Measurements from ENCODE around the gene C10orf120.

C10orf120 gene

DNA sequence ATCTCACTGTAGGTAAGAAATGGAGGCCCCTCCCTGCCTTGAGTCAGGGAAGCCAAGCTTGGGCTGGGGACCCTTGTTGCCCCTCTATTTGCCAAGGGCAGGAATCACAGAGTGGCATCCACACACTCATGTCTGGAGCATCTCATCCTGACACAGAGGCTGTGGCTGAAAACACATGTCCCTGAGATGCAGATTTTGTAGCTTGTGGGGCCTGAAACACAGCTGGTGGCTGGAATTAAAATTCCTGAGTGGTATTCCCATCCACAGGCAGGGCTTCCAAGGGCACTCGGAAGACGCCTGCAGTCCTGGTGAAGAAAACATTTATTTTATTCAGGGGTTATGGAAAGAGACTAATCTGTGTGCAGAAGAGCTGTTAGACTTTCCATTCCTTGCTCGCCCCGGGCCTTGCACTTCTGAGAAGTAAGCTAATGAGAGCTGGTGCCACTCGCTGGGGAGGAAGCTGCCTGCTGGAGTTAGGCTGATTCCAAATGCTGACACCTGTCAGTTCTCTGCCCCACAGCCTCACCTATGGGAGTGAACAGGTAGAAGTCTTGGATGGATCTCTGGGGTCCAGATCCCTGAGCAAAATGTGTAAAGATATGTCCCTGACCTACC, 36.0 kb downstream of the C10orf120 start:
- H3K27ac ChIP-seq: no peak overlapping the region
- DNase-seq (ENCODE audit: low spot score): no peak
- no peak for TF ChIP-seq CTCF (conservative IDR thresholded peaks at IDR 0.05; ENCODE audit: low read depth)
- ChIA-PET CTCF (interaction anchor here (1.7 kb wide), 1 partner anchor 14 kb away, joined by 7 read pairs; no protein-coding TSS in a partner anchor), POLR2A (ENCODE audit: low non-redundant PET) (no interaction called here)

- H3K27ac ChIP-seq: no peak overlapping the region
- no peak for TF ChIP-seq CTCF (conservative IDR thresholded peaks at IDR 0.05; ENCODE audit: low read depth)
- ChIA-PET CTCF (interaction anchor here (1.7 kb wide), 1 partner anchor 13 kb away, joined by 7 read pairs; no protein-coding TSS in a partner anchor), POLR2A (ENCODE audit: low non-redundant PET) (no interaction called here)
- DNase-seq (ENCODE audit: low spot score): no peak
Observed at GRCh38 chr10:122662231-122662630, 37.4 kb downstream of the C10orf120 start.

- no peak overlapping the region for H3K27ac ChIP-seq
- ChIA-PET POLR2A (ENCODE audit: low non-redundant PET) (no interaction called here), CTCF (interaction anchor here (1.1 kb wide), 1 partner anchor 15 kb away, joined by 3 read pairs; no protein-coding TSS in a partner anchor)
- no peak for DNase-seq (ENCODE audit: low spot score)
- TF ChIP-seq CTCF (conservative IDR thresholded peaks at IDR 0.05; ENCODE audit: low read depth): no peak
Observed at GRCh38 chr10:122660696-122661095, 39.0 kb downstream of the C10orf120 start.

GRCh38 chr10:122659651-122660050, 40.0 kb downstream of the C10orf120 start:
- ChIA-PET POLR2A (ENCODE audit: low non-redundant PET) (no interaction called here), CTCF (no interaction called here)
- DNase-seq (ENCODE audit: low spot score): no peak
- no peak for TF ChIP-seq CTCF (conservative IDR thresholded peaks at IDR 0.05; ENCODE audit: low read depth)
- H3K27ac ChIP-seq: no peak overlapping the region

- DNase-seq (ENCODE audit: low spot score): no peak
- ChIA-PET CTCF (no interaction called here), POLR2A (ENCODE audit: low non-redundant PET) (no interaction called here)
- no peak overlapping the region for H3K27ac ChIP-seq
- TF ChIP-seq CTCF (conservative IDR thresholded peaks at IDR 0.05; ENCODE audit: low read depth): no peak
Observed at GRCh38 chr10:122659126-122659525, 40.5 kb downstream of the C10orf120 start.

- DNase-seq (ENCODE audit: low spot score): no peak
- ChIA-PET POLR2A (ENCODE audit: low non-redundant PET) (no interaction called here), CTCF (interaction anchor here (0.7 kb wide), 1 partner anchor 12 kb away, joined by 3 read pairs; no protein-coding TSS in a partner anchor)
- TF ChIP-seq CTCF (conservative IDR thresholded peaks at IDR 0.05; ENCODE audit: low read depth): no peak
- no peak overlapping the region for H3K27ac ChIP-seq
Observed at GRCh38 chr10:122658356-122659049, 41.1 kb downstream of the C10orf120 start.

All from RWPE1 (cell line).